OCI-LY7 (cell line): ENCODE data around the gene NOBOX.
"Not testable (repeated sequence)": the region's sequence is repeated elsewhere in the genome, so short reads cannot be mapped to it uniquely, and the experiment has no call there.

Experiments used
- CTCF ChIP-seq: fragments of 200-600 bp; sonication (generic); conservative IDR thresholded peaks from 2 replicates; pipeline ENCODE4 v1.5.1; 2014; ENCODE audit warnings: mild to moderate bottlenecking, antibody characterized with exemption, low read length, moderate library complexity, mixed read lengths
- EZH2phosphoT487 ChIP-seq: fragments of 200-600 bp; sonication (generic); IDR thresholded peaks from 2 replicates; pipeline ENCODE4 v1.6.1; 2018; ENCODE audit warnings: low read depth, borderline replicate concordance, mild to moderate bottlenecking, mixed run types, antibody characterized with exemption, low read length, moderate library complexity, mixed read lengths

GRCh38 chr7:144362061-144362460, 41.4 kb downstream of the NOBOX start:
- TF ChIP-seq CTCF, EZH2phosphoT487: not testable (repeated sequence)
